ENCODE results near the gene TSHZ2.

The TSHZ2 gene

GRCh38 chr20:53371216-53371615 lies 399.1 kb downstream of the TSHZ2 start:
- no peak overlapping the region for H3K27ac ChIP-seq
- no peak overlapping the region for H3K4me3 ChIP-seq

- Histone ChIP-seq H3K27ac (no peak overlapping the region), H3K4me3 (no peak overlapping the region)
Observed at GRCh38 chr20:53376021-53376420, 403.9 kb downstream of the TSHZ2 start.

GRCh38 chr20:53379014-53379832 lies 407.1 kb downstream of the TSHZ2 start:
- Histone ChIP-seq H3K4me3 (no peak overlapping the region), H3K27ac (no peak overlapping the region)

GRCh38 chr20:53379833-53380120 lies 407.6 kb downstream of the TSHZ2 start:
- H3K27ac ChIP-seq = no peak overlapping the region
- no peak overlapping the region for H3K4me3 ChIP-seq

- Histone ChIP-seq H3K4me3 (no peak overlapping the region), H3K27ac (no peak overlapping the region)
Observed at GRCh38 chr20:53381568-53382262, 409.6 kb downstream of the TSHZ2 start.

GRCh38 chr20:53382263-53382844 lies 410.2 kb downstream of the TSHZ2 start:
- H3K4me3 ChIP-seq = no peak overlapping the region
- no peak overlapping the region for H3K27ac ChIP-seq

- no peak overlapping the region for H3K27ac ChIP-seq
Observed at GRCh38 chr20:53383916-53384315, 411.8 kb downstream of the TSHZ2 start.

GRCh38 chr20:53384392-53384791 lies 412.2 kb downstream of the TSHZ2 start:
- no peak overlapping the region for H3K27ac ChIP-seq
- H3K4me3 ChIP-seq = no peak overlapping the region

More at GRCh38 chr20:53383916-53384315, 411.8 kb downstream of the TSHZ2 start:
- no peak overlapping the region for H3K4me3 ChIP-seq

GRCh38 chr20:53385941-53386767 lies 414.0 kb downstream of the TSHZ2 start:
- H3K27ac ChIP-seq = no peak overlapping the region

GRCh38 chr20:53387983-53388675 lies 416.0 kb downstream of the TSHZ2 start:
- Histone ChIP-seq H3K4me3 (no peak overlapping the region), H3K27ac (no peak overlapping the region)

More at GRCh38 chr20:53385941-53386767, 414.0 kb downstream of the TSHZ2 start:
- no peak overlapping the region for H3K4me3 ChIP-seq

- Histone ChIP-seq H3K27ac (no peak overlapping the region), H3K4me3 (no peak overlapping the region)
Observed at GRCh38 chr20:53389516-53390300, 417.6 kb downstream of the TSHZ2 start.

- Histone ChIP-seq H3K27ac (no peak overlapping the region), H3K4me3 (no peak overlapping the region)
Observed at GRCh38 chr20:53390770-53391169, 418.6 kb downstream of the TSHZ2 start.

GRCh38 chr20:53394433-53394832 lies 422.3 kb downstream of the TSHZ2 start:
- no peak overlapping the region for H3K27ac ChIP-seq
- H3K4me3 ChIP-seq = no peak overlapping the region

GRCh38 chr20:53395188-53395923 lies 423.2 kb downstream of the TSHZ2 start:
- no peak overlapping the region for H3K4me3 ChIP-seq
- H3K27ac ChIP-seq = no peak overlapping the region

- Histone ChIP-seq H3K27ac (no peak overlapping the region), H3K4me3 (no peak overlapping the region)
Observed at GRCh38 chr20:53399083-53399482, 426.9 kb downstream of the TSHZ2 start.

GRCh38 chr20:53399592-53400335 lies 427.6 kb downstream of the TSHZ2 start:
- Histone ChIP-seq H3K27ac (no peak overlapping the region), H3K4me3 (no peak overlapping the region)

- Histone ChIP-seq H3K4me3 (no peak overlapping the region), H3K27ac (no peak overlapping the region)
Observed at GRCh38 chr20:53402233-53403005, 430.3 kb downstream of the TSHZ2 start.
